ENCODE results near the gene NDUFS2.

NDUFS2 gene

GRCh38 chr1:161201836-161202712 is at the start of gene NDUFS2:
Gene NDUFS2, plus strand, starts transcription at chr1:161202367. Its CDS starts 19 bp downstream, at chr1:161202386.
- peak within 1 kb of the TSS; percentile 98 for H3K9ac ChIP-seq (ENCODE audit: insufficient read length)
- peaks cover 39% of the 10 kb centered on the region for H3K36me3 ChIP-seq (ENCODE audit: insufficient read depth, low read length)
- H3K4me3 ChIP-seq = peak within 1 kb of the TSS; percentile 91
- peak within 1 kb of the TSS; percentile 99 for H3K27ac ChIP-seq
- TF ChIP-seq FOXP2 (optimal IDR thresholded peaks at IDR 0.05; ENCODE audit: control extremely low read depth, extremely low read length, insufficient read depth) = peak; percentile 99
- peak; percentile 87 for TF ChIP-seq POLR2AphosphoS5 (IDR thresholded peaks at IDR 0.05; ENCODE audit: borderline replicate concordance, low read depth, low read length)
- no peak for TF ChIP-seq EZH2 (IDR thresholded peaks at IDR 0.05)
- no peaks in the 10 kb centered on the region for H3K9me3 ChIP-seq (ENCODE audit: low read depth, low read length)
- DNase-seq (ENCODE audit: low read depth, low spot score) = peak; percentile 95

- H3K4me3 ChIP-seq = peak overlapping the region; percentile 97
- H3K9me3 ChIP-seq (ENCODE audit: low read depth, low read length) = no peaks in the 10 kb centered on the region
- DNase-seq (ENCODE audit: low read depth, low spot score) = no peak
- TF ChIP-seq FOXP2 (optimal IDR thresholded peaks at IDR 0.05; ENCODE audit: control extremely low read depth, extremely low read length, insufficient read depth) (no peak), POLR2AphosphoS5 (IDR thresholded peaks at IDR 0.05; ENCODE audit: borderline replicate concordance, low read depth, low read length) (no peak), EZH2 (IDR thresholded peaks at IDR 0.05) (no peak)
- H3K9ac ChIP-seq (ENCODE audit: insufficient read length) = peak overlapping the region; percentile 100
- H3K36me3 ChIP-seq (ENCODE audit: insufficient read depth, low read length) = 0 out of 2 replicates have a peak, but pooled peaks cover 3% of the 10 kb centered on the region
- H3K27ac ChIP-seq = peak overlapping the region; percentile 99
These were observed 49.0 kb upstream of the NDUFS2 start for GRCh38 chr1:161153176-161153575.

GRCh38 chr1:161153682-161154337 is 48.4 kb upstream of the NDUFS2 start, which contains the start of gene UFC1:
Gene UFC1, plus strand, starts transcription at chr1:161153978. Its CDS starts 20 bp downstream, at chr1:161153998.
- DNase-seq (ENCODE audit: low read depth, low spot score) = peak; percentile 87
- no peaks in the 10 kb centered on the region for H3K9me3 ChIP-seq (ENCODE audit: low read depth, low read length)
- H3K36me3 ChIP-seq (ENCODE audit: insufficient read depth, low read length) = 0 out of 2 replicates have a peak, but pooled peaks cover 8% of the 10 kb centered on the region

GRCh38 chr1:161157867-161158266 is 44.3 kb upstream of the NDUFS2 start:
- DNase-seq (ENCODE audit: low read depth, low spot score) = no peak
- TF ChIP-seq FOXP2 (optimal IDR thresholded peaks at IDR 0.05; ENCODE audit: control extremely low read depth, extremely low read length, insufficient read depth) (no peak), EZH2 (IDR thresholded peaks at IDR 0.05) (no peak), POLR2AphosphoS5 (IDR thresholded peaks at IDR 0.05; ENCODE audit: borderline replicate concordance, low read depth, low read length) (no peak)
- no peak overlapping the region for H3K27ac ChIP-seq
- no peaks in the 10 kb centered on the region for H3K9me3 ChIP-seq (ENCODE audit: low read depth, low read length)
- H3K9ac ChIP-seq (ENCODE audit: insufficient read length) = no peak overlapping the region
- H3K4me3 ChIP-seq = no peak overlapping the region
- H3K36me3 ChIP-seq (ENCODE audit: insufficient read depth, low read length) = peaks cover 27% of the 10 kb centered on the region; the same call in 1 of the 2 replicates

More at GRCh38 chr1:161153682-161154337, 48.4 kb upstream of the NDUFS2 start, which contains the start of gene UFC1:
- Histone ChIP-seq H3K27ac (peak within 1 kb of the TSS; percentile 99), H3K9ac (ENCODE audit: insufficient read length) (peak within 1 kb of the TSS; percentile 100), H3K4me3 (peak within 1 kb of the TSS; percentile 97)
- TF ChIP-seq EZH2 (IDR thresholded peaks at IDR 0.05) = no peak
- TF ChIP-seq FOXP2 (optimal IDR thresholded peaks at IDR 0.05; ENCODE audit: control extremely low read depth, extremely low read length, insufficient read depth) = no peak
- peak; percentile 79 for TF ChIP-seq POLR2AphosphoS5 (IDR thresholded peaks at IDR 0.05; ENCODE audit: borderline replicate concordance, low read depth, low read length)

GRCh38 chr1:161158316-161159010 is 43.7 kb upstream of the NDUFS2 start:
- Histone ChIP-seq H3K9ac (ENCODE audit: insufficient read length) (no peak overlapping the region), H3K4me3 (peak overlapping the region; percentile 88), H3K9me3 (ENCODE audit: low read depth, low read length) (no peaks in the 10 kb centered on the region), H3K36me3 (ENCODE audit: insufficient read depth, low read length) (peaks cover 28% of the 10 kb centered on the region; the same call in 1 of the 2 replicates), H3K27ac (no peak overlapping the region)
- TF ChIP-seq EZH2 (IDR thresholded peaks at IDR 0.05) = no peak
- TF ChIP-seq FOXP2 (optimal IDR thresholded peaks at IDR 0.05; ENCODE audit: control extremely low read depth, extremely low read length, insufficient read depth) = no peak
- TF ChIP-seq POLR2AphosphoS5 (IDR thresholded peaks at IDR 0.05; ENCODE audit: borderline replicate concordance, low read depth, low read length) = no peak
- no peak for DNase-seq (ENCODE audit: low read depth, low spot score)

GRCh38 chr1:161159087-161159912 is 42.9 kb upstream of the NDUFS2 start, which contains the start of gene USP21:
Gene USP21, plus strand, starts transcription at chr1:161159500. Its CDS starts 1,141 bp downstream, at chr1:161160641.
- DNase-seq (ENCODE audit: low read depth, low spot score) = no peak
- TF ChIP-seq POLR2AphosphoS5 (IDR thresholded peaks at IDR 0.05; ENCODE audit: borderline replicate concordance, low read depth, low read length) (peak; percentile 89), EZH2 (IDR thresholded peaks at IDR 0.05) (no peak), FOXP2 (optimal IDR thresholded peaks at IDR 0.05; ENCODE audit: control extremely low read depth, extremely low read length, insufficient read depth) (no peak)

GRCh38 chr1:161159913-161160243 is 42.3 kb upstream of the NDUFS2 start:
- Histone ChIP-seq H3K9me3 (ENCODE audit: low read depth, low read length) (no peaks in the 10 kb centered on the region), H3K4me3 (peak overlapping the region; percentile 88), H3K9ac (ENCODE audit: insufficient read length) (peak overlapping the region; percentile 95), H3K27ac (no peak overlapping the region), H3K36me3 (ENCODE audit: insufficient read depth, low read length) (peaks cover 30% of the 10 kb centered on the region; the same call in 1 of the 2 replicates)
- TF ChIP-seq POLR2AphosphoS5 (IDR thresholded peaks at IDR 0.05; ENCODE audit: borderline replicate concordance, low read depth, low read length) = no peak
- no peak for TF ChIP-seq FOXP2 (optimal IDR thresholded peaks at IDR 0.05; ENCODE audit: control extremely low read depth, extremely low read length, insufficient read depth)
- no peak for TF ChIP-seq EZH2 (IDR thresholded peaks at IDR 0.05)
- no peak for DNase-seq (ENCODE audit: low read depth, low spot score)

More at GRCh38 chr1:161159087-161159912, 42.9 kb upstream of the NDUFS2 start, which contains the start of gene USP21:
- Histone ChIP-seq H3K4me3 (peak within 1 kb of the TSS; percentile 88), H3K9me3 (ENCODE audit: low read depth, low read length) (no peaks in the 10 kb centered on the region), H3K27ac (no peak within 1 kb of the TSS), H3K9ac (ENCODE audit: insufficient read length) (peak within 1 kb of the TSS; percentile 95), H3K36me3 (ENCODE audit: insufficient read depth, low read length) (peaks cover 28% of the 10 kb centered on the region; the same call in 1 of the 2 replicates)

Data from SK-N-MC (cell line).